Measurements from ENCODE around the gene PCDHGA6. TPM values are rescaled to one million over a fixed set of nuclear protein-coding genes. Genes with fewer than 3 reads are reported as not detected.
A peak's percentile ranks its signal among the peaks of the same experiment; 100 is the strongest.
"Not testable (repeated sequence)": the region's sequence is repeated elsewhere in the genome, so short reads cannot be mapped to it uniquely, and the experiment has no call there.

Gene PCDHGA6
- total RNA-seq, 2 experiments from 2014 or later = 0.16 to 0.20 TPM

- Mint-ChIP-seq H3K4me1 (peaks cover 2% of the 10 kb centered on the region), H3K9me3 (ENCODE audit: low read depth) (peaks cover 13% of the 10 kb centered on the region), H3K36me3 (peaks cover 5% of the 10 kb centered on the region), H3K27ac (no peak overlapping the region), H3K27me3 (peaks cover 77% of the 10 kb centered on the region), H3K4me3 (no peak overlapping the region)
- ATAC-seq (no peak), DNase-seq (no peak)
- CTCF ChIA-PET = interaction anchor here (0.7 kb wide), 1 partner anchor 189 kb away, joined by 3 read pairs; the partner anchor contains the start of gene PCDHB8
Observed at GRCh38 chr5:141366016-141366896, 7.4 kb upstream of the PCDHGA6 start.

GRCh38 chr5:141369994-141370848 is 3.5 kb upstream of the PCDHGA6 start, which contains the start of gene PCDHGB3:
TSS of gene PCDHGB3 (plus strand) at chr5:141370242. CDS start at chr5:141370395, 153 bp downstream.
- ATAC-seq (no peak), DNase-seq (no peak)
- Mint-ChIP-seq H3K27me3 (peaks cover 71% of the 10 kb centered on the region), H3K4me3 (peak within 1 kb of the TSS; percentile 40), H3K4me1 (peaks cover 2% of the 10 kb centered on the region), H3K9me3 (ENCODE audit: low read depth) (peaks cover 17% of the 10 kb centered on the region), H3K27ac (no peak within 1 kb of the TSS), H3K36me3 (no peaks in the 10 kb centered on the region)
- CTCF ChIA-PET = interaction anchor here (0.7 to 2.0 kb wide), 13 partner anchors 9 to 284 kb away, joined by 3 to 13 read pairs (median 4); partner anchors contain the start of genes PCDHGA10, PCDHGA12, PCDHGA4 and PCDHGA9

- ATAC-seq (no peak), DNase-seq (no peak)
- Mint-ChIP-seq H3K27me3 (peaks cover 64% of the 10 kb centered on the region), H3K36me3 (no peaks in the 10 kb centered on the region), H3K4me3 (no peak overlapping the region), H3K9me3 (ENCODE audit: low read depth) (peaks cover 20% of the 10 kb centered on the region), H3K27ac (no peak overlapping the region), H3K4me1 (peaks cover 2% of the 10 kb centered on the region)
- CTCF ChIA-PET = interaction anchor here (1.0 to 1.8 kb wide), 3 partner anchors 9 to 50 kb away, joined by 3 to 5 read pairs (median 4); partner anchors contain the start of gene PCDHGA11
Observed at GRCh38 chr5:141371572-141372475, 1.9 kb upstream of the PCDHGA6 start.

- Mint-ChIP-seq H3K27me3 (peaks cover 54% of the 10 kb centered on the region), H3K36me3 (no peaks in the 10 kb centered on the region), H3K4me3 (no peak overlapping the region), H3K27ac (no peak overlapping the region), H3K9me3 (ENCODE audit: low read depth) (peaks cover 25% of the 10 kb centered on the region), H3K4me1 (peaks cover 2% of the 10 kb centered on the region)
- ATAC-seq = no peak
- DNase-seq = no peak
- CTCF ChIA-PET = interaction anchor here (1.7 kb wide), 1 partner anchor 55 kb away, joined by 4 read pairs; the partner anchor contains the start of gene PCDHGA12
Observed at GRCh38 chr5:141374627-141375026, 936 bp downstream of the PCDHGA6 start.

GRCh38 chr5:141375444-141376155 is 1.9 kb downstream of the PCDHGA6 start:
- Mint-ChIP-seq H3K27me3 (peaks cover 49% of the 10 kb centered on the region), H3K9me3 (ENCODE audit: low read depth) (peaks cover 25% of the 10 kb centered on the region)
- H3K4me3 Mint-ChIP-seq, DNase-seq, H3K36me3 Mint-ChIP-seq, CTCF ChIA-PET, ATAC-seq, H3K4me1 Mint-ChIP-seq, H3K27ac Mint-ChIP-seq: not testable (repeated sequence)

GRCh38 chr5:141382469-141383294 is 9.0 kb downstream of the PCDHGA6 start, which contains the start of gene PCDHGA7:
TSS of gene PCDHGA7 (plus strand) at chr5:141382742. CDS start at chr5:141382900, 158 bp downstream.
- CTCF ChIA-PET = interaction anchor here (0.9 kb wide), 1 partner anchor 13 kb away, joined by 3 read pairs; no protein-coding TSS in a partner anchor
- Mint-ChIP-seq H3K9me3 (ENCODE audit: low read depth) (peaks cover 7% of the 10 kb centered on the region), H3K4me1 (no peaks in the 10 kb centered on the region), H3K27me3 (peaks cover 57% of the 10 kb centered on the region), H3K4me3 (no peak within 1 kb of the TSS), H3K36me3 (peaks cover 2% of the 10 kb centered on the region), H3K27ac (peak within 1 kb of the TSS; percentile 28)
- DNase-seq (no peak), ATAC-seq (no peak)

DNA sequence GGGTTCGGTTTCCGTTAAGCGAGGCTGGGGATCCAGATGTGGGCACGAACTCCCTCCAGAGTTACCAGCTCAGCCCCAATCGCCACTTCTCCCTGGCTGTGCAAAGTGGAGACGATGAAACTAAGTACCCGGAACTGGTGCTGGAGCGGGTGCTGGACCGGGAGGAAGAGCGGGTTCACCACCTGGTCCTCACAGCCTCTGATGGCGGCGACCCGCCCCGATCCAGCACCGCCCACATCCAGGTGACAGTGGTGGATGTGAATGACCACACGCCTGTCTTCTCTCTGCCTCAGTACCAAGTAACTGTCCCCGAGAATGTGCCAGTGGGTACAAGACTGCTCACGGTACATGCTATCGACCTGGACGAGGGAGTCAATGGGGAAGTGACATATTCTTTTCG is 9.7 kb downstream of the PCDHGA6 start:
- H3K27me3 Mint-ChIP-seq = peaks cover 59% of the 10 kb centered on the region
- H3K27ac Mint-ChIP-seq = peak overlapping the region; percentile 28
- CTCF ChIA-PET = interaction anchor here (0.9 kb wide), 1 partner anchor 12 kb away, joined by 3 read pairs; no protein-coding TSS in a partner anchor
- H3K9me3 Mint-ChIP-seq (ENCODE audit: low read depth) = peaks cover 7% of the 10 kb centered on the region
- no peak overlapping the region for H3K4me3 Mint-ChIP-seq
- DNase-seq (no peak), ATAC-seq (no peak)
- peaks cover 2% of the 10 kb centered on the region for H3K36me3 Mint-ChIP-seq
- no peaks in the 10 kb centered on the region for H3K4me1 Mint-ChIP-seq

GRCh38 chr5:141384471-141385267 is 11.0 kb downstream of the PCDHGA6 start:
- H3K27ac Mint-ChIP-seq = no peak overlapping the region
- CTCF ChIA-PET = no interaction called here

DNA sequence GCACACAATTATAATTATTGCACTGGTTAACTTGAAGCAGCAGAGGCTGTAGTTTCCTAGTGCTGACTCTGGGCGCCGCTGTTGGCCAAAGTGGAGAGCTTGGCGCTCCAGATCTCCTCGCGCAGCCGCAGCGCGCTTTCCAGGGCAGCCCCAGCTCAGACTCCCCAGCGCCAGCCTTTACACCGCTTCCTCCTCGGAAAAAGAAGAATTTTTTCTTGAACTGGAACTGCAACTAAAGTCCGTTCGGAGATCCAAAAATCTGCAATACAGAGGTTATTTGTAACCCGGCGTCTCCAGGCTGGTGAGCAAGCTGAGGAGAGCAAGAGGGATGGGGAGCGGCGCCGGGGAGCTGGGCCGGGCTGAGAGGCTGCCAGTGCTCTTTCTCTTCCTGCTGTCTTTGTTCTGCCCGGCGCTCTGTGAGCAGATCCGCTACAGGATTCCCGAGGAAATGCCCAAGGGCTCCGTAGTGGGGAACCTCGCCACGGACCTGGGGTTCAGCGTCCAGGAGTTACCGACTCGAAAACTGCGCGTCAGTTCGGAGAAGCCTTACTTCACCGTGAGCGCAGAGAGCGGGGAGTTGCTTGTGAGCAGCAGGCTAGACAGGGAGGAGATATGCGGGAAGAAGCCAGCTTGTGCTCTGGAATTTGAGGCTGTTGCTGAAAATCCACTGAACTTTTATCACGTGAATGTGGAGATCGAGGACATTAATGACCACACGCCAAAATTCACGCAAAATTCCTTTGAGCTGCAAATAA is 14.0 kb downstream of the PCDHGA6 start, which contains the start of gene PCDHGB4:
Gene PCDHGB4, plus strand, starts transcription at position 142 of the 755 bp plus-strand sequence. Its CDS starts 187 bp downstream, at position 329.
- not testable (repeated sequence) for DNase-seq, H3K27ac Mint-ChIP-seq, H3K36me3 Mint-ChIP-seq, H3K4me3 Mint-ChIP-seq, ATAC-seq, H3K4me1 Mint-ChIP-seq
- Mint-ChIP-seq H3K27me3 (peaks cover 56% of the 10 kb centered on the region), H3K9me3 (ENCODE audit: low read depth) (peaks cover 18% of the 10 kb centered on the region)
- CTCF ChIA-PET = interaction anchor here (1.5 kb wide), 1 partner anchor 42 kb away, joined by 3 read pairs; the partner anchor contains the start of gene PCDHGA12

More at GRCh38 chr5:141384471-141385267, 11.0 kb downstream of the PCDHGA6 start:
- DNase-seq (no peak), ATAC-seq (no peak)
- H3K4me1 Mint-ChIP-seq = no peaks in the 10 kb centered on the region
- no peak overlapping the region for H3K4me3 Mint-ChIP-seq
- H3K27me3 Mint-ChIP-seq = peaks cover 58% of the 10 kb centered on the region
- peaks cover 5% of the 10 kb centered on the region for H3K36me3 Mint-ChIP-seq
- peaks cover 9% of the 10 kb centered on the region for H3K9me3 Mint-ChIP-seq (ENCODE audit: low read depth)

GRCh38 chr5:141388661-141389060 is 15.0 kb downstream of the PCDHGA6 start:
- ATAC-seq (no peak), DNase-seq (no peak)
- H3K9me3 Mint-ChIP-seq (ENCODE audit: low read depth) = peaks cover 18% of the 10 kb centered on the region
- H3K27ac Mint-ChIP-seq = no peak overlapping the region
- H3K4me3 Mint-ChIP-seq = no peak overlapping the region
- H3K4me1 Mint-ChIP-seq = no peaks in the 10 kb centered on the region
- peaks cover 4% of the 10 kb centered on the region for H3K36me3 Mint-ChIP-seq
- CTCF ChIA-PET = interaction anchor here (1.5 kb wide), 1 partner anchor 41 kb away, joined by 3 read pairs; the partner anchor contains the start of gene PCDHGA12
- peaks cover 48% of the 10 kb centered on the region for H3K27me3 Mint-ChIP-seq
